Measurements from ENCODE around the gene HYCC1. TPM values are rescaled to one million over a fixed set of nuclear protein-coding genes. Genes with fewer than 3 reads are reported as not detected.

Gene HYCC1
- total RNA-seq, 1 experiment from 2014 or later = 52.3 TPM

GRCh38 chr7:23018750-23019149, 4.8 kb upstream of the HYCC1 start:
- BruUV-seq (replicated peaks) = no TSS peak
- no peak for ATAC-seq
- Histone ChIP-seq H3K27me3 (ENCODE audit: control insufficient read depth, insufficient read depth, low read length) (no peaks in the 10 kb centered on the region; the same call in 1 of the 2 replicates), H3K4me1 (ENCODE audit: control insufficient read depth, insufficient read depth, low read length) (peaks cover 7% of the 10 kb centered on the region), H3K9me3 (ENCODE audit: control insufficient read depth, insufficient read depth, low read depth, low read length) (no peaks in the 10 kb centered on the region), H3K4me3 (ENCODE audit: low read depth in 2 of 2, low read length in 2 of 2) (no peak overlapping the region), H3K27ac (ENCODE audit: low read length) (no peak overlapping the region), H3K36me3 (ENCODE audit: control insufficient read depth, insufficient read depth, low read length) (no peaks in the 10 kb centered on the region; the same call in 1 of the 2 replicates)
- POLR2A ChIA-PET = no interaction called here
- in situ Hi-C loops (cut with HindIII; ENCODE audit: low pct_unique_long_range_greater_than_20kb, low sequenced_read_pairs) = no loop called here
- TF ChIP-seq TCF7L2 (IDR thresholded peaks at IDR 0.05; ENCODE audit: low read depth, low read length) (no peak), SIN3A (IDR thresholded peaks at IDR 0.05; ENCODE audit: borderline replicate concordance, insufficient read depth, low read depth, low read length) (no peak), POLR2AphosphoS5 (IDR thresholded peaks at IDR 0.05; ENCODE audit: low read depth, low read length) (no peak)
- TF ChIP-seq, protein P1, sequence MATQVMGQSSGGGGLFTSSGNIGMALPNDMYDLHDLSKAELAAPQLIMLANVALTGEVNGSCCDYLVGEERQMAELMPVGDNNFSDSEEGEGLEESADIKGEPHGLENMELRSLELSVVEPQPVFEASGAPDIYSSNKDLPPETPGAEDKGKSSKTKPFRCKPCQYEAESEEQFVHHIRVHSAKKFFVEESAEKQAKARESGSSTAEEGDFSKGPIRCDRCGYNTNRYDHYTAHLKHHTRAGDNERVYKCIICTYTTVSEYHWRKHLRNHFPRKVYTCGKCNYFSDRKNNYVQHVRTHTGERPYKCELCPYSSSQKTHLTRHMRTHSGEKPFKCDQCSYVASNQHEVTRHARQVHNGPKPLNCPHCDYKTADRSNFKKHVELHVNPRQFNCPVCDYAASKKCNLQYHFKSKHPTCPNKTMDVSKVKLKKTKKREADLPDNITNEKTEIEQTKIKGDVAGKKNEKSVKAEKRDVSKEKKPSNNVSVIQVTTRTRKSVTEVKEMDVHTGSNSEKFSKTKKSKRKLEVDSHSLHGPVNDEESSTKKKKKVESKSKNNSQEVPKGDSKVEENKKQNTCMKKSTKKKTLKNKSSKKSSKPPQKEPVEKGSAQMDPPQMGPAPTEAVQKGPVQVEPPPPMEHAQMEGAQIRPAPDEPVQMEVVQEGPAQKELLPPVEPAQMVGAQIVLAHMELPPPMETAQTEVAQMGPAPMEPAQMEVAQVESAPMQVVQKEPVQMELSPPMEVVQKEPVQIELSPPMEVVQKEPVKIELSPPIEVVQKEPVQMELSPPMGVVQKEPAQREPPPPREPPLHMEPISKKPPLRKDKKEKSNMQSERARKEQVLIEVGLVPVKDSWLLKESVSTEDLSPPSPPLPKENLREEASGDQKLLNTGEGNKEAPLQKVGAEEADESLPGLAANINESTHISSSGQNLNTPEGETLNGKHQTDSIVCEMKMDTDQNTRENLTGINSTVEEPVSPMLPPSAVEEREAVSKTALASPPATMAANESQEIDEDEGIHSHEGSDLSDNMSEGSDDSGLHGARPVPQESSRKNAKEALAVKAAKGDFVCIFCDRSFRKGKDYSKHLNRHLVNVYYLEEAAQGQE (IDR thresholded peaks at IDR 0.05; ENCODE audit: insufficient read depth in 1 of 2, low read depth in 2 of 2, low read length in 1 of 2) = no peak
- TF ChIP-seq, protein P2, sequence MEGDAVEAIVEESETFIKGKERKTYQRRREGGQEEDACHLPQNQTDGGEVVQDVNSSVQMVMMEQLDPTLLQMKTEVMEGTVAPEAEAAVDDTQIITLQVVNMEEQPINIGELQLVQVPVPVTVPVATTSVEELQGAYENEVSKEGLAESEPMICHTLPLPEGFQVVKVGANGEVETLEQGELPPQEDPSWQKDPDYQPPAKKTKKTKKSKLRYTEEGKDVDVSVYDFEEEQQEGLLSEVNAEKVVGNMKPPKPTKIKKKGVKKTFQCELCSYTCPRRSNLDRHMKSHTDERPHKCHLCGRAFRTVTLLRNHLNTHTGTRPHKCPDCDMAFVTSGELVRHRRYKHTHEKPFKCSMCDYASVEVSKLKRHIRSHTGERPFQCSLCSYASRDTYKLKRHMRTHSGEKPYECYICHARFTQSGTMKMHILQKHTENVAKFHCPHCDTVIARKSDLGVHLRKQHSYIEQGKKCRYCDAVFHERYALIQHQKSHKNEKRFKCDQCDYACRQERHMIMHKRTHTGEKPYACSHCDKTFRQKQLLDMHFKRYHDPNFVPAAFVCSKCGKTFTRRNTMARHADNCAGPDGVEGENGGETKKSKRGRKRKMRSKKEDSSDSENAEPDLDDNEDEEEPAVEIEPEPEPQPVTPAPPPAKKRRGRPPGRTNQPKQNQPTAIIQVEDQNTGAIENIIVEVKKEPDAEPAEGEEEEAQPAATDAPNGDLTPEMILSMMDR (IDR thresholded peaks at IDR 0.05) = no peak
- intact Hi-C loops (cut with micrococcal nuclease; ENCODE audit: unreplicated experiment) = no loop called here
- CTCF ChIA-PET = no interaction called here
- no peak for DNase-seq (ENCODE audit: low read depth, low spot score)

GRCh38 chr7:23017309-23017708, 3.4 kb upstream of the HYCC1 start:
- intact Hi-C loops (cut with micrococcal nuclease; ENCODE audit: unreplicated experiment) = no loop called here
- Histone ChIP-seq H3K27me3 (ENCODE audit: control insufficient read depth, insufficient read depth, low read length) (no peaks in the 10 kb centered on the region; the same call in 1 of the 2 replicates), H3K9me3 (ENCODE audit: control insufficient read depth, insufficient read depth, low read depth, low read length) (no peaks in the 10 kb centered on the region), H3K4me3 (ENCODE audit: low read depth in 2 of 2, low read length in 2 of 2) (no peak overlapping the region), H3K27ac (ENCODE audit: low read length) (no peak overlapping the region), H3K4me1 (ENCODE audit: control insufficient read depth, insufficient read depth, low read length) (peaks cover 9% of the 10 kb centered on the region), H3K36me3 (ENCODE audit: control insufficient read depth, insufficient read depth, low read length) (no peaks in the 10 kb centered on the region; the same call in 1 of the 2 replicates)
- ATAC-seq (no peak), DNase-seq (ENCODE audit: low read depth, low spot score) (no peak)
- in situ Hi-C loops (cut with HindIII; ENCODE audit: low pct_unique_long_range_greater_than_20kb, low sequenced_read_pairs) = no loop called here
- CTCF ChIA-PET = no interaction called here
- BruUV-seq (replicated peaks) = no TSS peak
- POLR2A ChIA-PET = no interaction called here
- TF ChIP-seq SIN3A (IDR thresholded peaks at IDR 0.05; ENCODE audit: borderline replicate concordance, insufficient read depth, low read depth, low read length) (no peak), TCF7L2 (IDR thresholded peaks at IDR 0.05; ENCODE audit: low read depth, low read length) (no peak), POLR2AphosphoS5 (IDR thresholded peaks at IDR 0.05; ENCODE audit: low read depth, low read length) (no peak)
- TF ChIP-seq, protein P2 (IDR thresholded peaks at IDR 0.05) = no peak
- TF ChIP-seq, protein P1 (IDR thresholded peaks at IDR 0.05; ENCODE audit: insufficient read depth in 1 of 2, low read depth in 2 of 2, low read length in 1 of 2) = no peak

All from Panc1 (cell line).